NB4 (cell line): Measurements from ENCODE around the gene CAMP.

Experiments
- DNase-seq: peaks from one replicate; pipeline ENCODE4 v3.0.0; 2010; ENCODE audit warnings: low read depth
- H3K4me3 ChIP-seq: one replicate; pipeline ENCODE4 v1.5.1; 2011; ENCODE audit warnings: mild to moderate bottlenecking, low read depth, low read length, moderate library complexity
- CTCF ChIP-seq: IDR thresholded peaks from one replicate; pipeline ENCODE4 v1.5.1; 2012; ENCODE audit warnings: low read depth, low read length
- MAX ChIP-seq: IDR thresholded peaks from 2 replicates; pipeline ENCODE4 v1.6.1; 2011; ENCODE audit warnings: low read depth, low read length
- MYC ChIP-seq: IDR thresholded peaks from 2 replicates; pipeline ENCODE4 v1.6.1; 2011; ENCODE audit warnings: low read depth, low read length
- POLR2A ChIP-seq: IDR thresholded peaks from 2 replicates; pipeline ENCODE4 v1.6.1; 2011; ENCODE audit warnings: mild to moderate bottlenecking; ENCODE audit not compliant: insufficient read length; ENCODE audit errors: extremely low read depth

The CAMP gene

GRCh38 chr3:48222616-48223513 lies at the start of gene CAMP:
TSS of gene CAMP (plus strand) at chr3:48223495. CDS start at chr3:48223512, 17 bp downstream.
- DNase-seq = peak; percentile 98

GRCh38 chr3:48178072-48178471 lies 45.2 kb upstream of the CAMP start:
- no peak overlapping the region for H3K4me3 ChIP-seq
- no peak for DNase-seq
- TF ChIP-seq CTCF (no peak), MAX (no peak), MYC (no peak), POLR2A (no peak)

More at GRCh38 chr3:48222616-48223513, at the start of gene CAMP:
- peak; percentile 85 for TF ChIP-seq MYC
- TF ChIP-seq MAX = peak; percentile 78
- TF ChIP-seq CTCF = no peak
- no peak for TF ChIP-seq POLR2A
- no peak within 1 kb of the TSS for H3K4me3 ChIP-seq

GRCh38 chr3:48180021-48180420 lies 43.3 kb upstream of the CAMP start:
- DNase-seq = no peak
- TF ChIP-seq POLR2A (no peak), MYC (no peak), MAX (no peak), CTCF (no peak)
- no peak overlapping the region for H3K4me3 ChIP-seq

GRCh38 chr3:48180531-48181253 lies 42.6 kb upstream of the CAMP start:
- TF ChIP-seq CTCF = no peak
- no peak for TF ChIP-seq MYC
- no peak for TF ChIP-seq POLR2A
- TF ChIP-seq MAX = no peak
- H3K4me3 ChIP-seq = no peak overlapping the region
- DNase-seq = no peak

- H3K4me3 ChIP-seq = peak overlapping the region; percentile 16
- TF ChIP-seq CTCF (no peak), POLR2A (no peak), MAX (no peak), MYC (no peak)
- no peak for DNase-seq
Measured at GRCh38 chr3:48184299-48184698, 39.0 kb upstream of the CAMP start.
